Inflammatory macrophage treated with lipopolysaccharide for 1 hour (primary cell): ENCODE results near the gene EFEMP1.

Source experiments
- DNase-seq, 2 donors: peaks; one replicate each; pipeline ENCODE4 v3.0.0-alpha.2; 2020 to 2022

The EFEMP1 gene

GRCh38 chr2:55932843-55933242 lies 9.3 kb upstream of the EFEMP1 start:
- no peak for DNase-seq

DNA sequence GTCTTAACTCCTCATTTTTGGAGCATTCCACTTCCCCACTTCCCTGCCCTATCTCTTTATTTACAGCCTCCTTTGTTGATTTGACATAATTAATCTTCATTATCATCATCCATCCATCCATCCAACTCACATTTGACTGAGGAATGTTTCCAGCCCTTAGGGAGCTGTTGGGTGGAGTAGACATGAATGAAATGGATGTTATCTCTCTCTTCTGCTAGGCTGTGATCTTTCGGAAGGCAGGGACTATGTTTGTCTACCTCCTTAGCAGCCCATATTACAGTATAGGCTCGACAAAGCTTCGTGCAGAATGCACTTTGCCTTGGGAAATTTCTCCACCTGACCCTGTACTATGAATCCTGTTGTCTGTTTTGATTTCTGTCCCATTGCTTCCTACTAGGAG lies 7.7 kb upstream of the EFEMP1 start:
- DNase-seq, result no peak

DNA sequence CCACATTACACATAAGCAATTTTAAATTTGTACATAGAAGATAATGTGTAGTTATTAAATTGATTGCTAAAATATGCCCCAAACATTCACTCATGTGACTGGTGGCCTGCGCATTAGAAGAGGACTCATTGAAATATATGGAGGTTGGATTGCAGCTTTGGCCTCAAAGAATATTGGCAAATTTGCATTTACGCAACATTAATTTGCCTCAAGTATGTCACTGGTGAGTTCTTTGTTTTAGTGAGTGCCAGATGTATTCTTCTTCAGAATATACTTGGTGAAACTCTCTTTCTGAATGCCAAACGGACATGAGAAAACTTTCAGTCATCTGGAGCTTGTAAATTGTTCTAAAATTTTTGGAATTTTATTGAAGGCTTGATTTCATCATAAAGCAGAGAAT lies 5.9 kb upstream of the EFEMP1 start:
- DNase-seq, result no peak

GRCh38 chr2:55926974-55927373 lies 3.4 kb upstream of the EFEMP1 start:
- no peak for DNase-seq

GRCh38 chr2:55926246-55926645 lies 2.7 kb upstream of the EFEMP1 start:
- no peak for DNase-seq

GRCh38 chr2:55923982-55924321 lies 370 bp upstream of the EFEMP1 start:
- no peak for DNase-seq

DNA sequence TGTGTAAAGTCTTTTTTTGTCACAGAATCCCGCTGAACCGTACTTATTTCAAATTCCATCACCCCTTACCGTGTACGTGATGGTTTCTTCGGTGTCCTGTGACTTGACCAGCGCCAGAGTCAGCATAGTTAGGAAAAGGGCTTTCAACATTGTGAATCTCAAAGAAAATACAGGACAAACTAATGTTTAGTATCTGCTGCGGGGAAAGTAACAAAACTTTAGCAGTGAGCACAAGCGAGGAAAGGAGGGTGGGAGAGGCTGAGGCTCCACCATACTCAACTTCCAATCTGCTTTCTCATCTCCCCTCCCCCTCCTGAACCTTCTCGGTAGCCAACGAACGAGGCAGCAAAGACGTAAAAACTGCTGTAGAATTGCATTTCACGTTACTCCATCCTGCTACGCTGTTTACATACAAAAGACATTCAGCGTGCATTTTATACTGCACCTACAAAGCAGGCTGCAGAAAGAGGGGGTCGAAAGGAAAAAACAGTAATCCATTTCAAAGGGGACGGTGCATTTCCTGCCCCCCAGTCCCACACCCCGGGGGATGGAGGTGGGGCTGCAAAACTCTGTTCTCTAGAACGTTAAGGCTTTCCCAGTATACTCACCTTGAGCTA lies 1.2 kb downstream of the EFEMP1 start:
- no peak for DNase-seq

DNA sequence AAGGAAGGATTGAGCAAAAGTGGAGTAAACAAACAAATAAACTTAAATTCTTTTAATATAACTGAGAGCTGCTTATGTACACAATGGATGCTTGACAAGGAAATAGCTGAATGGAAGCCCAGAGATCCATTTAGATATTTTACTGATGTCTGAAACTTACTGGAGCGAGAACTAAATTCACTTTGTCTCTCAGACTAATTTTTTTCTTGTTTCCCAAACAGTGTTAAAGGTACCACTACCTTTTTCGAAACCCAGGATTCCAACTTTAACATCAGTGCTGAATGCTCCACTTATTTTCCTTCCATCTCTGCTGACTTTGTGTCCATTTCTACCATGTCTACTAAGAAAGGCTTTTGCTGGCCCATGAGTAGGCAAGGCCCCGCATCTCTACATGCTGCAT lies 4.0 kb downstream of the EFEMP1 start:
- DNase-seq, result no peak

DNA sequence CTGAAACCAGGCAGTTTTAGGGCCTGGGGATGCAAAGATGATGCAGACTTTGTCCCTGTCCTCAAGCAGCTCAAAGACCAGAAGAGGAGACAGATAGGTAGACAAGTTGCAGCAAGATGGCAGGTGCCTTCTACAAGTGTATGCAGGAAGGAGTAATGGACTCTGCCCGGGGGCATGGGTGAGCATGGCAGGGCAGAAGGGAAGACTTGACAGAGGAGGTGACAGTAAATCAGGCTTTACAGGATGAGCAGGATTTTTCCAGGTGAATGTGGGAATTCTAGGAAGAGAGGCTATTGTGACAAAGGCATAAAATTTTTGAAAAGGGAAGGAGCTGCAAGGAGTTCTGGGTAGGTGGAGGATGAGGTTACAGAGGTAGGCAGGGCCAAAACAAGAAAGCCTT lies 4.7 kb downstream of the EFEMP1 start:
- DNase-seq, result no peak

- DNase-seq, result no peak
Measured at GRCh38 chr2:55917713-55918390, 5.7 kb downstream of the EFEMP1 start.

DNA sequence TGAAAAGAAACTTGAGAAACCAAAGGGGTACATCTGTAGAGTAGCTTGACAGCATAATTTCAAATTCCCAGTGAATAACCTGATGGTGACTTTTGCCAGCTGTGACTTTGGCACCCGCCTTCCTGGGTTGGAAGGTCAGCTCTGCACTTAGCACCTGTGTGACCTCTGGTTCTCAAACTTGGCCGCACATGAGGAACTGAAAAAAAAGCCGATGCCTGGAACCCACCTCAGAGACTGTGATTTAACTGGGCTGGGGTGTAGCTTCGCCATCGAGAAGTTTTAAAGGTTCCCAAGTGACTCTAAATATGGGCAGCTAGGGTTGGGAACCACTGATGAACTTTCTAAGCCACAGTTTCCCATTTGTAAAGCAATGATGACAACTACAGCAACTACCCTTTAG lies 6.5 kb downstream of the EFEMP1 start:
- no peak for DNase-seq

DNA sequence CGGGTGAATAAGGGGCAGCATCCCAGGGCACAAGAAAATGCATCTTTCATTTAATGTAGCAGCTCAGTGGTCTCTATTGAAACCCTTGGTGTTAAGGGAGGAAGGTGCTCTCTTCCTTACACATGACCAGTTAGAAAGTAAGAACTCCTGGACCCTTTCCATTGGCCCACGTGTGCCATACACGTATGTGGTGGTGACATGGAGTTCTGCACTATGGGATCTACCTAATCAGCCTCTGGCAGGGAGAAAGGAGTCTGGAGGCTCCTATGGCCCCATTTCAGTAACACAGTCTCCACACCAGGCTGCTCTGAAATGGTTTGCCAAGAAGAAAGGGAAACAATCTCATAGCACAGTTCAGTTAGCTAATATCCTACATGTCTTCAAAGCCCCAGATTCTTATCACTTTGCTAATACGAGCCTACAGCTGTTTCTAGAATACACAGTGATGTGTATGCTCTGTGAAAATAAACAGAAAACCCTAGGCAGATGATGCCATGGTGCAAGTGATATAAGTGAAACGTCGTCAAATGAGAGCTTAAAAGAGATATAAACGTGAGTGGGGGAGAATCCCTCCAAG lies 7.0 kb downstream of the EFEMP1 start:
- no peak for DNase-seq

DNA sequence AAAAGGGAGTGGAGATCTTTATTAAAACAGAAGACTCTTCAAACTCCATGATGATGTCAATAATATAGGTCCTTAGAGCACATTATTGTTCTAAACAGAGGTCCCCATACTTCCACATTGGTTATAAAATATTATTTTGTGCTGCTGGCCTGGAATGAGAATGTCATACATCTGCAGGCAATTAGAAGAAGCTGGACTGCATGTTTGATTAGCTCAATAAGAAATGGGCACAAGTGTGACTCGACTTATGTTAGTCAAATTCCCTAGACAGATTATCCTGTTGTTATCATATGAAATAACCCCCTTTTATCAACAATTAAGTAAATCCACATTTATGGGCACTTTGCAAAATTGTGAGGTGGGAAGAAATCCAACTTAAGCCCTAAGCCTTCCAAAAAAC lies 8.8 kb downstream of the EFEMP1 start:
- no peak for DNase-seq

DNA sequence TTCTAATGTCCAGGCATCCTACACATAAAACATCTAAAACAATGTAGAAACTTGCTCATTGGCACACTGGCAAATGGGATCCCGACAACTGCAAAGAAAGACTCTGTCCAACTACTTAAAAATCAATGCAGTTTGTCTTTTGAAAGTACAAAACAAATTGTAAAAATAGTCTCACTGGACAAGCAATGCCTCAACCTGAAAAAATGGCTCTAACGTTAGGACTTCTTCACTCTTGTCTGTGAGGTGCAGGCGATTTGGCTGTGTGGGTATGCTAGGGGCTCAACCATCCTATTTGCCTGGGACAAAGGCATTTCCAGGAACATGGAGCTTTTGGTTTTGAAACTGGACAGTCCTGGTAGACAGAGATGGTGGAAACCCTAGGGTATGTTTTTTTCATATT lies 10.7 kb downstream of the EFEMP1 start:
- DNase-seq, result no peak

DNA sequence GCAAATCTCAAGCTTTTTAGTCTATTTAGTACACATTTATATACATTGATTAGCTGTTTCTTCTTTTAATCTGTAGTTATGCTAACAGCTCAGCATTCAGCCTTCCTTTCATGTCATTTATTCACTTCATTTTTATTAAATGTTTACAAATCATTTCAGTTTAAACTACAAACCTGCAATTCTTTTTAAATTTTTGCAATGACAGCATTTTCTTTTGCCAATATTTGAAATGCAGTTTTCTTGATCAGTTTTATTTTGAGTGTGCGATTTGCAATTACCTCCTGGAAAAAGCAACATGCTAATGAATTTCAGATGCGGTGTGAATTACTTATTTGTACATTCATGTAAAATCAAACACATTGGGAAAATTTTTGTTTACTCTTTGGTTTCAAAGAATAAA lies 13.5 kb downstream of the EFEMP1 start:
- no peak for DNase-seq

DNA sequence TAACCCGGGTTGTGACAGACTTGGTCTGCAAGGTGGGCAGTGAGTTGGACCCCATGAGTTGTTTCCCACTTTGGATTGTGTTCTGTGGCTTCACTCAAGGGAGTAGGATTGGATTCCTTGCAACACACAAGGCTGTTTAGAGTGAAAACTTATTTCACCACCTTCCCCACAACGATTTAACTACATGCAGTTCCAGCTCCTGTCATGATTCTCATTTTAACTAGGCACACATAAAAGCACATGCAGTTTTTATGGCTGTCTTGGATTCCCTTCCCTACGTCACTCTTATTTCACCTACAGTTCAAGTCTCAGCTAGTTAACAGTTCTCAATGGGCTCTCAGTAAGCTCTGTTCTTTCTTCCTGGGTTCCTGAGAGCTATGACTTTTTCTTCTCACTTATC lies 15.9 kb downstream of the EFEMP1 start:
- no peak for DNase-seq

DNA sequence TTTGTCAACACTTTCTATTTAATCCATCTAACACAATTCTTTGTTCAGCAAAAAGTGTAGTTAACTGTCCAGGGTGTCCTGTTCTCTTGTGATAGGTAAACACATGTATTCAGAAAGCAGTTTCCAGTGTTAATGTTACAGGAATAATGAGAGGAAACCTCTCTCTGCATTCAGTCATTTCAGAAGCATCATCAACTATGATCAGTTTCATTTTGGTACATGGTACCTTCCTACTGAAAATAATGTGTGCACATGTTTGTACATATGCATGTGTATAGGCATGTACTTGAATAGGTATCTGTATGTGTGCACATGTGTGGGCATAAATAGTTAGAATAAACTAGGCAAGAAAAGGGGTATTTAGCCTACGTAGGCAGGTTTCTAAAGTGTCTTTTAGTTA lies 16.6 kb downstream of the EFEMP1 start:
- DNase-seq, result no peak

DNA sequence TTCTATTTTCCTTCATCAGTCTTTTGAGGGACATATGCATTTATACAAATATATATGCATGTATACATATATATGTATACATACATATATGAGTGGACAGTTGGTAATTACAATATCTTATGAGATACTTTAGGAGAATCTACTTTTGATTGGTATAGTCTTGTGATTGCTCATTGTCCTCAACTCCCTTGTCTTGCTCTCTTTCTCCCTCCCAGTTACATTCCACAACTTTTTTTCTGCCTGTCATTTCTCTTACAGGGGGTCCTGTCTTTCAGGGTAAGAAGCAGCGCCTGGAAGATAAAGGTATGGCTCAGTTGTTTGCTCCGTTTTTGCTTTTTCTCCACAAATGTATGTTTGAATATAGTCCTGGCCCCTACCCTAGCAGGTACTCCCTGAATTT lies 19.9 kb downstream of the EFEMP1 start:
- DNase-seq, result no peak

DNA sequence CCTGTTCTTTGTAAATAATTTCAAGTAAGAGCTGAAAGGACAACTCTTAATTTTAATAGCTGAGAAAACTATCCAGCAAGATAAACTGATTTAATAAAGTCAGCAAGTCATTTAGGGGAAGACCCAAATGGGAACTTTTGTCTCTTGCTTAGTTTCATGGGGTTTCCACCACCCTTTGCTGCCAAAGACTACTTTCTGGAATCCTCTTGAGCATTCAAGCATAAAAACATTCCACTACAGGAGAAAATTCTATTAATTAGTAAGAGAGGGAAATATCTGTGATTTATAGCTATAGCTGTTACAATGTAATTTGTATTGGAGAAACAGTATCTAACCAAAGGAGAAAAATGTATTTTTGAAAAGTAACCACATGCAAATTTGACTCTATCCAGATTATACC lies 20.6 kb downstream of the EFEMP1 start:
- no peak for DNase-seq

- DNase-seq, result no peak
Measured at GRCh38 chr2:55902429-55902828, 21.2 kb downstream of the EFEMP1 start.

- no peak for DNase-seq
Measured at GRCh38 chr2:55901941-55902340, 21.6 kb downstream of the EFEMP1 start.

- DNase-seq, result no peak
Measured at GRCh38 chr2:55901322-55901721, 22.3 kb downstream of the EFEMP1 start.

GRCh38 chr2:55899881-55900280 lies 23.7 kb downstream of the EFEMP1 start:
- no peak for DNase-seq

- DNase-seq, result no peak
Measured at GRCh38 chr2:55898386-55899040, 25.1 kb downstream of the EFEMP1 start.
